ENCODE results near the gene ESR2. TPM values are rescaled to one million over a fixed set of nuclear protein-coding genes. Genes with fewer than 3 reads are reported as not detected.
"Not testable (repeated sequence)": the region's sequence is repeated elsewhere in the genome, so short reads cannot be mapped to it uniquely, and the experiment has no call there.

The ESR2 gene
- total RNA-seq (under 1 TPM; 0.69 to 0.77 TPM), polyA plus RNA-seq (ENCODE audit: insufficient read length in 2 of 2) (under 1 TPM; 0.52 to 0.80 TPM)
- long read RNA-seq, donor 1: 0 reads
- long read RNA-seq, donor 2: 0 reads
- long read RNA-seq, donor 3: 0 reads
- long read RNA-seq, donor 4: 0 reads

DNA sequence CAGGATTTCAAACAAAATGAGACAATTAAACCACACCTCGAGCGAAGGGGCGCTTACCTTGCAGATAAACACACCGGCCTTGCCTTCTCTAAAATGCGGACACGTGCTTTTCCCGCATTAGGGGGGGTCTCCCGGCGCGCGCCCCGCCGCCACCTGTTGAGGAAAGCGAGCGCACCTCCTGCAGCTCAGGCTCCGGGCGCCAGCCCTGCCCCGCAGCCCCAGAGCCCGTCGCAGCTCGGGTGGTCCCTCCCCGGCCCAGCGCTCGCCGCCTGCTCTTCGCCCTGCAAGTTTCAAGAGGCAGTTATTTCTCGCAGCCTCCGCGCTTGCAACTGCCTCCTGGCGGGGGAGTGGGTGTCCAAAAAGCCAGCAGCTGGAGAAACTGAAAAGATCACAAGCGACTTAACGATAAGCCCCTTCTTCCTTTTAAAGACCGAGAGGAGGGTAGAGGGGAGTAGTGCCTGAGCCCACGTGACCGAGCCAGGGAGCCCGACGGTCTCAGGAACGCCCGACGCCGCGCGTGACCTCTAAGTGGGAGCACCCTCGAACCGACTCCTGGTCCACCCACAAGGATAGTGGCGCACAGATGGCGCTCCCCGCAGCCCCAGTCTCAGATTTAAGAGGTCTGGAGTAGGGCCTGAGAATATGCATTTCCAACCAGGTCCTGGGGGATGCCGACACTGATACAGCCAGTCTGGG, at the start of gene ESR2:
ESR2 (minus strand) TSS at position 396 of the 696 bp plus-strand sequence. CDS start 11,386 bp downstream, outside the sequence.
- Histone ChIP-seq H3K36me3 (ENCODE audit: control insufficient read depth, insufficient read depth, low read length) (no peaks in the 10 kb centered on the region), H3K4me1 (ENCODE audit: control insufficient read depth, insufficient read depth, low read length) (peaks cover 12% of the 10 kb centered on the region), H3K4me3 (ENCODE audit: low read depth, low read length) (peak within 1 kb of the TSS; percentile 45), H3K27me3 (ENCODE audit: control insufficient read depth, insufficient read depth, low read length) (peaks cover 29% of the 10 kb centered on the region), H3K9me3 (ENCODE audit: control insufficient read depth, insufficient read depth, low read length) (no peaks in the 10 kb centered on the region), H3K27ac (ENCODE audit: low read depth, low read length) (no peak within 1 kb of the TSS)
- WGBS (ENCODE audit: insufficient coverage): under 1% methylated on average over 47 of the region's 49 CpGs
- peak in 2 of 6 donors; percentile 44 to 53 for DNase-seq (ENCODE audit: low read depth in 4 of 6, low spot score in 6 of 6)

DNA sequence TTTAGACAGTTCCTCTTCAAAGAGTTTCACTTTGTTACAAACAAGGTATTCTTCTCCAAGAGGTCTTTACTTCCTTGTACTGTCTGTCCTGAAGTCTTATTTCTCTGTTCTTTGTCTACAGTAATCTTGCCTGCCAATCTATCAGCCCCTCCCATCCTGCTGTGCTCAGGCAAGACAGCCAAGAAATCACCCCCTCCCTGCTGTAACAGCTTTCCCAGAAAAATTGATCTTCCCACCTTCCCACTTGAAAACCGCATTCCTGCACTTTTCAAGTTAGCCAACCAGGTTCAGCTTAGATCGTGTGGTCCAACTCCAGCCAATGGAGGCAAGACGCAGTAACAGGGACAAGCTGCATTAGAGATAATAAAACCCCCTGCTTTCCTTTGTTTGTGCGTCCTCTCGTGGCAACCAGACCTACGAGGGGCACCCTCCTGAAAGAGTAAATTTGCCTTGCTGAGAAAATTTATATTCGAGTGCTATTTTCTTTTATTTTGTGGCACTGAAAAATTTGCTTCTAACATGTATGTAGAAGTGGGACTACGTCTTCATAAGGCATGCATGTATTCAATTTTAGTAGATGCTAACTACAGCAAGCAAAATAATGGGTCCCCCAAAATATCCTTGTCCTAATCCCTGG, 46.5 kb upstream of the ESR2 start:
- Histone ChIP-seq H3K4me3 (ENCODE audit: low read depth, low read length) (no peak overlapping the region), H3K9me3 (ENCODE audit: control insufficient read depth, insufficient read depth, low read length) (no peaks in the 10 kb centered on the region), H3K4me1 (ENCODE audit: control insufficient read depth, insufficient read depth, low read length) (peaks cover 13% of the 10 kb centered on the region), H3K27ac (ENCODE audit: low read depth, low read length) (no peak overlapping the region), H3K36me3 (ENCODE audit: control insufficient read depth, insufficient read depth, low read length) (no peaks in the 10 kb centered on the region), H3K27me3 (ENCODE audit: control insufficient read depth, insufficient read depth, low read length) (no peaks in the 10 kb centered on the region)
- WGBS (ENCODE audit: insufficient coverage): 96% methylated on average over 3 of the region's 8 CpGs
- DNase-seq (ENCODE audit: low read depth in 4 of 6, low spot score in 6 of 6): no peak

DNA sequence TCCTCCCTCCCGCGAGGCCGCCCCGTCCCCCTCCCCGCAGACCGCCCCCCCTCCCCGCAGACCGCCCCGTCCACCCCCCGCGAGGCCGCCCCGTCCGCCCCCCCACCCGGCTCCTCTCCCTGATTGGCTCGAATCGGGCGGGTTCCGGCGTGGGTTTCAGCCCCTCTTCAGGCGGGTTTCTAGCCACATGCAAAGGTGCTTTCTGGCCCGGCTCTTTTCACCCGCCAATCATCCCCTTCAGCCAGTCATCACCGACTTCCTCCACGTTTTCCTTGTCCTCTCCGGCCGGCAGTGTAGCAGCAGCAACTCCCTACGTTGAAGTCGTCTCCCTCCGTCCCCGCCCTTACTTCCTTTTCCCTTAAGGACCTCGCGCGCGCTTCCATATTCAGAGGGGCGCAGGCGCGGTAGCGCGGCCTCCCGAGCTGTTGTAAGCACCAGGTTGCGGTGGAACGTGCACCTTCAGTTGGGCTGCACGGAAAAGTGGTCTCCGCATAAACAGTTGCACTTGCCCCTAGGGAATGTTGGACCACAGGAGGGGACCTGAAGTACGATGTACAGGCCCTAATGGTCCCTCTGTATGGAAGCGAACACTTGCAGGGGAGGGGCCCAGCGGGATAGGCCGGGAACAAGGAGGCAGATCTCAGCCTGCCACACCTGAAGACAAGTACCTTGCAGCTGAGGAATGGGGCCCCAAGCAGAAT, 44.6 kb upstream of the ESR2 start:
- Histone ChIP-seq H3K27ac (ENCODE audit: low read depth, low read length) (peak overlapping the region; percentile 94), H3K9me3 (ENCODE audit: control insufficient read depth, insufficient read depth, low read length) (no peaks in the 10 kb centered on the region), H3K36me3 (ENCODE audit: control insufficient read depth, insufficient read depth, low read length) (no peaks in the 10 kb centered on the region), H3K4me1 (ENCODE audit: control insufficient read depth, insufficient read depth, low read length) (peaks cover 13% of the 10 kb centered on the region), H3K4me3 (ENCODE audit: low read depth, low read length) (peak overlapping the region; percentile 91), H3K27me3 (ENCODE audit: control insufficient read depth, insufficient read depth, low read length) (no peaks in the 10 kb centered on the region)
- DNase-seq (ENCODE audit: low read depth in 4 of 6, low spot score in 6 of 6): peak; percentile 85 to 99 (median 94)
- under 1% methylated on average over 34 of the region's 49 CpGs for WGBS (ENCODE audit: insufficient coverage)

DNA sequence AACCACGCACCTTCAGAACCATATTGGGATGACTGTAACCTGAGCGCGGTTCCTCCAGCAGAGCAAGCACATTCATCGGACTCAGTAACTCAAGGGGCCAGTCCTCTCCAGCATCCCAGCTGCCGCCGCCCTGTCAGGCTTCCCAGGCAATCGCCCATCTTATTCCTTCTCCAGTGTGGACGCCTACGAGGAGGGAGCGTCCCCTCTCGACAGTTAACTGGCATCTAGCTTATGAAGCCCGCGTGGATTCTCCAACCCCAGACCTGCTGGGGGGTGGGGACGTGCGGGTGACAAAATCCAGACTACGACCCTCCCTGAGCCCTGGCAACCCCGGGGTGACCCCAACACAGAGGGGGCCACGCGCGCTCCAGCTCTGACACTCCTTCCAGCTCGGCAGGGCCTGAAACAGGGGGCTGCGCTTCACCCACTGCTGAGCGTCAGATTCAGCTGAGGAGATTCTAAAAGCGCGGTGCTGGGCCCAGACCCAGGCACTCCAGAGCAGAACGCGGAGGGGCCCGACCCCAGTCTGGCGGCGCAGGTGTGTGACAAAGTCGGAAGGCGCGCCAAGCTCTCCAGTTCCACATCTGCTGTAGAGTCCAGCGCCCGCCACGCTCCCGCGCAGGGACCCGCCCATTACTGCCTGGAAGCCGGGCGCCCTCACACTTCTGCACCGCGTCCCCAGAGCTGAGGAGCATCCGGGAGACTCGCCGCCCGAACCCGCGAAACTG, 43.9 kb upstream of the ESR2 start:
- Histone ChIP-seq H3K4me3 (ENCODE audit: low read depth, low read length) (peak overlapping the region; percentile 91), H3K27me3 (ENCODE audit: control insufficient read depth, insufficient read depth, low read length) (no peaks in the 10 kb centered on the region), H3K4me1 (ENCODE audit: control insufficient read depth, insufficient read depth, low read length) (peaks cover 13% of the 10 kb centered on the region), H3K9me3 (ENCODE audit: control insufficient read depth, insufficient read depth, low read length) (no peaks in the 10 kb centered on the region), H3K36me3 (ENCODE audit: control insufficient read depth, insufficient read depth, low read length) (no peaks in the 10 kb centered on the region), H3K27ac (ENCODE audit: low read depth, low read length) (peak overlapping the region; percentile 94)
- DNase-seq (ENCODE audit: low read depth in 4 of 6, low spot score in 6 of 6): peak; percentile 36 to 89 (median 48)
- WGBS (ENCODE audit: insufficient coverage): under 1% methylated on average over 38 of the region's 49 CpGs

DNA sequence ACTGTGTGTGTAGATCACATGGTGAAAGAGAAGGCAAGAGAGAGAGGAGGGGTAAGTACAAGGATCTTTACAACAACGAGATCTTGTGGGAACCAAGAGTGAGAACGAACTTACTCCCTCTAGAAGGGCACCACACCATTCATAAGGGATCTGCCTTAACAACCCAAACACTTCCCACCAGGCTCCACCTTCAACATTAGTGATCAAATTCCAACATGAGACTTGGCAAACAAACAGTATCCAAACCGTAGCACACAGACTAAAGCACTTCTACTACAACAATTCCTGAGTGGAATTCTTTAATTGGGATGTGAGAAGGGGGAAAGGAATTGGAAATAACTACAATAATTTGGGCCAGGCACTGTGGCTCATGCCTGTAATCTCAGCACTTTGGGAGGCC, 35.0 kb upstream of the ESR2 start:
- Histone ChIP-seq H3K27me3 (ENCODE audit: control insufficient read depth, insufficient read depth, low read length) (no peaks in the 10 kb centered on the region), H3K4me3 (ENCODE audit: low read depth, low read length) (no peak overlapping the region), H3K27ac (ENCODE audit: low read depth, low read length) (no peak overlapping the region), H3K4me1 (ENCODE audit: control insufficient read depth, insufficient read depth, low read length) (no peaks in the 10 kb centered on the region), H3K36me3 (ENCODE audit: control insufficient read depth, insufficient read depth, low read length) (no peaks in the 10 kb centered on the region), H3K9me3 (ENCODE audit: control insufficient read depth, insufficient read depth, low read length) (no peaks in the 10 kb centered on the region)
- 40% methylated on average over 1 of the region's 3 CpGs for WGBS (ENCODE audit: insufficient coverage)
- DNase-seq (ENCODE audit: low read depth in 4 of 6, low spot score in 6 of 6): no peak

DNA sequence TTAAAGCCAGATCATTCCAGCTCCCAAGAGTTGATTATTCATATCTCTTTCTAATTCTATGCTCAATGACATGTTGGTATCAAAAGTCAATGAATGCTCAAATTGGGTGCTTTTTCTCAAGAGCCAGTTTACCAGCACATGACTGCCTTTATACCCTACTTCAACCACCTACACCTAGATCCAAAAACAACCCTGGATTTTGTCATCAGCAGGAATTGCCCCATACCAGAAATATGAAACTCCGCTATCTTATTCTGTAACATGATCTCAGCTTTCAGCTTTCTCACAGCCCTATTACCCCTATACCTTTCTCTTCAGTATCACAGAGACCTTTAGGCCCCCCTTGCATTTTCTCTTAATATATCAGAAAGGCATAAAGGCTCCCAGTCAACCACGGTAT, 32.3 kb upstream of the ESR2 start:
- H3K36me3 ChIP-seq (ENCODE audit: control insufficient read depth, insufficient read depth, low read length): no peaks in the 10 kb centered on the region
- no peaks in the 10 kb centered on the region for H3K9me3 ChIP-seq (ENCODE audit: control insufficient read depth, insufficient read depth, low read length)
- H3K4me3 ChIP-seq (ENCODE audit: low read depth, low read length): no peak overlapping the region
- no peaks in the 10 kb centered on the region for H3K27me3 ChIP-seq (ENCODE audit: control insufficient read depth, insufficient read depth, low read length)
- 90% methylated on average over 2 of the region's 2 CpGs for WGBS (ENCODE audit: insufficient coverage)
- DNase-seq (ENCODE audit: low read depth in 4 of 6, low spot score in 6 of 6): no peak
- H3K4me1 ChIP-seq (ENCODE audit: control insufficient read depth, insufficient read depth, low read length): no peaks in the 10 kb centered on the region
- H3K27ac ChIP-seq (ENCODE audit: low read depth, low read length): no peak overlapping the region

DNA sequence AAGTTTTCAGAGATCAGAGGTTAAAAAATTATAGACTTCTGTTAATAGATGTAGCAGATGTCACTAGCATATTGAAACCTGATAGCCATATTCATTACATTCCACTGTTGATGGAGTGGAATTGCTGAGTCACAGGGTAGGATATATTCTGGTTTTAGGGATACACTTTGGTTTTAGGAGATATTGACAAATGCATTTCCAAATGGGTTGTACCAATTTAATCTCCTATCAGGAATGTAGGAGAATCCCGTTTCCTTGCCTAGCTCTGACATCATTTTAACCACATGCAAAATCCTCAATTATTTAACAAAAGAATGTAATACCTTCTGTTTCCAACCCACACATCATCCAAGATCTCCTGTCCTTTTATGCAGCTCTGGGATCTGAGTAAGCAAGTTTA, 30.7 kb upstream of the ESR2 start:
- H3K4me3 ChIP-seq (ENCODE audit: low read depth, low read length): no peak overlapping the region
- no peaks in the 10 kb centered on the region for H3K4me1 ChIP-seq (ENCODE audit: control insufficient read depth, insufficient read depth, low read length)
- no peaks in the 10 kb centered on the region for H3K27me3 ChIP-seq (ENCODE audit: control insufficient read depth, insufficient read depth, low read length)
- no peak for DNase-seq (ENCODE audit: low read depth in 4 of 6, low spot score in 6 of 6)
- H3K9me3 ChIP-seq (ENCODE audit: control insufficient read depth, insufficient read depth, low read length): no peaks in the 10 kb centered on the region
- WGBS (ENCODE audit: insufficient coverage): no CpG with 5 or more reads among the region's 1 CpG
- no peak overlapping the region for H3K27ac ChIP-seq (ENCODE audit: low read depth, low read length)
- no peaks in the 10 kb centered on the region for H3K36me3 ChIP-seq (ENCODE audit: control insufficient read depth, insufficient read depth, low read length)

DNA sequence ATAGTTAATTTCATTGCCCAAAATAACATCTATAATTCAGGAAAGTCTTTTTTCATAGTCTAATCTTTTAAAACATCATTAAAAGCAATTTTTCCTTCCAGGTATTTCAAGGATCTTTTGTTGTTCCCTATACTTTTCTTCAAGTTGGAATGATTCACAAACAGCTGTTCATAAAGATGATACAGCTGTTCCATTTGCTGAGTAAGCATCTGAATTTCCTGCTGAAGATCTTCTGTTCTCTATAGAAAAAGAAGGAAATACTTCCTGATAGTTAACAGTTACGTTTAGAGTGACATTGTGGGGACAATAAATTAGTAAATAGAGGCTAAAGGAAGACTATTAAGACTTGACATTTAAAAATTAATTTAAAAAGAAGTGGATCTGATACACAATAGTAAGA, 30.3 kb upstream of the ESR2 start:
- Histone ChIP-seq H3K4me1 (ENCODE audit: control insufficient read depth, insufficient read depth, low read length) (no peaks in the 10 kb centered on the region), H3K4me3 (ENCODE audit: low read depth, low read length) (no peak overlapping the region), H3K27me3 (ENCODE audit: control insufficient read depth, insufficient read depth, low read length) (no peaks in the 10 kb centered on the region), H3K9me3 (ENCODE audit: control insufficient read depth, insufficient read depth, low read length) (no peaks in the 10 kb centered on the region), H3K27ac (ENCODE audit: low read depth, low read length) (no peak overlapping the region), H3K36me3 (ENCODE audit: control insufficient read depth, insufficient read depth, low read length) (no peaks in the 10 kb centered on the region)
- no peak for DNase-seq (ENCODE audit: low read depth in 4 of 6, low spot score in 6 of 6)
- no CpG with 5 or more reads among the region's 1 CpG for WGBS (ENCODE audit: insufficient coverage)

DNA sequence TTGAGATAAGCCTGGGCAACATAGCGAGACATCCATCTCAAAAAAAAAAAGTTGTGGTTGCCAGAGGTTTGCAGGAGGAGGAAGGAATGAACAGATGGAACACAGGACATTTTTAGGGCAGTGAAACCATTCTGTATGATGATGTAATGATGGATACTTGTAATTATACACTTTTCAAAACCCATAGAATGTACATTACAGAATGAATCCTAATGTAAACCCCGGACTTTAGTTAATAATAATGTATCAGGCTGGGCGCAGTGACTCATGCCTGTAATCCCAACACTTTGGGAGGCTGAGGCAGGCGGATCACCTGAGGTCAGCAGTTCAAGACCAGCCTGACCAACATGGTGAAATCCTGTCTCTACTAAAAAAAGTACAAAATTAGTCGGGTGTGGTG, 26.2 kb upstream of the ESR2 start:
- DNase-seq (ENCODE audit: low read depth in 4 of 6, low spot score in 6 of 6); H3K4me3 ChIP-seq (ENCODE audit: low read depth, low read length): not testable (repeated sequence)
- WGBS (ENCODE audit: insufficient coverage): 100% methylated on average over 3 of the region's 5 CpGs

More for the DNA sequence above, 26.2 kb upstream of the ESR2 start:
- H3K27me3 ChIP-seq (ENCODE audit: control insufficient read depth, insufficient read depth, low read length); H3K36me3 ChIP-seq (ENCODE audit: control insufficient read depth, insufficient read depth, low read length); H3K9me3 ChIP-seq (ENCODE audit: control insufficient read depth, insufficient read depth, low read length); H3K4me1 ChIP-seq (ENCODE audit: control insufficient read depth, insufficient read depth, low read length); H3K27ac ChIP-seq (ENCODE audit: low read depth, low read length): not testable (repeated sequence)
